Peyer's patch (tissue), 4 donors: ENCODE measurements around the gene GABRG3.

ENCODE experiments used
- POLR2A ChIP-seq, 2 donors: fragments of 450-650 bp; IDR thresholded peaks; one replicate each; pipeline ENCODE4 v1.5.1; 2017; ENCODE audit warnings: antibody characterized with exemption in 2 of 2, mild to moderate bottlenecking in 2 of 2, moderate library complexity in 2 of 2
- TF ChIP-seq, protein P1 (sequence below), 6 experiments: fragments of 450-650 bp in 4 of 6; fragments of 200-600 bp in 2 of 6; sonication (generic) in 1 of 6; IDR thresholded peaks; one replicate each; pipeline ENCODE4 v1.5.1; 2017 to 2019; ENCODE audit warnings: antibody characterized with exemption in 6 of 6, mild to moderate bottlenecking in 3 of 6, moderate library complexity in 1 of 6

DNA sequence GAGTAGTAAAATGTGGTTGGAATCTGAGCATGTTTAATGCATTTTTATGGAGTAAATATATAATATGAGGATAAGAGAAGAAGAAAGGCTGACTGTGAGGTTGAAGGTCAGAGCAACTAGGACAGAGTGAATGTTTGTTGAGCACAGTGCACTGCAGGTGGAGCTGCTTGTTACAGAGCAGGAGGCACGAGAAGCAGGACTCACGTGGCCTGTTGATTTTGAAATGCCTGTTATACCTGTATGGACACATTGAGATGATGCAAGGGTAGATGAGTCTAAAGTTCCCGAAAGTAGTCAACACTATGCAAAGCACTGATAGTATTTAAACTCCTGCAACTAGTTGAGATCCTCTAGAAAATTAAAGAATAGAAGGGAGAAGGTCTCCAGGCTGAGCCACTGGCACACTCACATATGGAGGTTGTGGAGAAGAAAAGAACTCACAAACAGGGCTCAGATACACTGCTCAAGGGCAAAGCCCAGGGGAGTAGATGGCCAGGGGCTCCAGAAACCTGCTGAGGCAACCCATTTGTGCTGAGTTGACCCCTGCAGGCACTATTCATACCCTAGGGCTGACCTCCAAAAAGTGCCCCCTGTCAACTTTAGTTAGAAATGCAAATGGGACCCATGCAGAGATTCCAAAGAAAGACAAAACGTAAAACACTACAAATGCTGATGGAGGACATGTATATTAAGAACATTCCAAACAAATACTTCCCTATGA, 541.5 kb downstream of the GABRG3 start:
- TF ChIP-seq, protein P1, sequence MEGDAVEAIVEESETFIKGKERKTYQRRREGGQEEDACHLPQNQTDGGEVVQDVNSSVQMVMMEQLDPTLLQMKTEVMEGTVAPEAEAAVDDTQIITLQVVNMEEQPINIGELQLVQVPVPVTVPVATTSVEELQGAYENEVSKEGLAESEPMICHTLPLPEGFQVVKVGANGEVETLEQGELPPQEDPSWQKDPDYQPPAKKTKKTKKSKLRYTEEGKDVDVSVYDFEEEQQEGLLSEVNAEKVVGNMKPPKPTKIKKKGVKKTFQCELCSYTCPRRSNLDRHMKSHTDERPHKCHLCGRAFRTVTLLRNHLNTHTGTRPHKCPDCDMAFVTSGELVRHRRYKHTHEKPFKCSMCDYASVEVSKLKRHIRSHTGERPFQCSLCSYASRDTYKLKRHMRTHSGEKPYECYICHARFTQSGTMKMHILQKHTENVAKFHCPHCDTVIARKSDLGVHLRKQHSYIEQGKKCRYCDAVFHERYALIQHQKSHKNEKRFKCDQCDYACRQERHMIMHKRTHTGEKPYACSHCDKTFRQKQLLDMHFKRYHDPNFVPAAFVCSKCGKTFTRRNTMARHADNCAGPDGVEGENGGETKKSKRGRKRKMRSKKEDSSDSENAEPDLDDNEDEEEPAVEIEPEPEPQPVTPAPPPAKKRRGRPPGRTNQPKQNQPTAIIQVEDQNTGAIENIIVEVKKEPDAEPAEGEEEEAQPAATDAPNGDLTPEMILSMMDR (IDR thresholded peaks at IDR 0.05): no peak
- TF ChIP-seq POLR2A (IDR thresholded peaks at IDR 0.05): no peak
